HepG2 (cell line): ENCODE results near the gene TP53I3. TPM values are rescaled to one million over a fixed set of nuclear protein-coding genes. Genes with fewer than 3 reads are reported as not detected.

ENCODE experiments used
- FIP1L1 ChIP-seq: fragments of 200-400 bp; formaldehyde crosslinking; IDR thresholded peaks from 2 replicates; pipeline ENCODE4 v1.6.1; 2018; ENCODE audit warnings: low read depth, mild to moderate bottlenecking, low read length, moderate library complexity, borderline replicate concordance; ENCODE audit not compliant: insufficient read depth
- FOXK2 ChIP-seq: fragments of 450-650 bp; IDR thresholded peaks from 2 replicates; pipeline ENCODE4 v1.6.1; 2016
- HIVEP1 ChIP-seq: sonication (generic); formaldehyde crosslinking; IDR thresholded peaks from 2 replicates; pipeline ENCODE4 v1.4.0; 2020; ENCODE audit warnings: mild to moderate bottlenecking, missing genetic modification reagents
- HOXA9 ChIP-seq: sonication (generic); formaldehyde crosslinking; IDR thresholded peaks from 2 replicates; pipeline ENCODE4 v1.8.1; 2022; ENCODE audit warnings: missing genetic modification reagents, mild to moderate bottlenecking, moderate library complexity, borderline replicate concordance
- KDM1A ChIP-seq: IDR thresholded peaks from 2 replicates; pipeline ENCODE4 v1.6.1; 2016; ENCODE audit warnings: missing compliant biosample characterization
- MAF1 ChIP-seq: sonication (generic); formaldehyde crosslinking; IDR thresholded peaks from 2 replicates; pipeline ENCODE4 v1.5.0; 2020; ENCODE audit warnings: missing genetic modification reagents, borderline replicate concordance
- PHF8 ChIP-seq: sonication (generic); formaldehyde crosslinking; IDR thresholded peaks from 2 replicates; pipeline ENCODE4 v1.5.0; 2020; ENCODE audit warnings: missing genetic modification reagents
- PPARG ChIP-seq: conservative IDR thresholded peaks from 2 replicates; pipeline ENCODE4 v1.6.1; 2016; ENCODE audit warnings: missing biosample characterization, missing genetic modification reagents
- RCOR2 ChIP-seq: IDR thresholded peaks from 2 replicates; pipeline ENCODE4 v1.6.1; 2016; ENCODE audit warnings: missing biosample characterization, missing genetic modification reagents
- SMARCC2 ChIP-seq: fragments of 450-650 bp; IDR thresholded peaks from 2 replicates; pipeline ENCODE4 v1.6.1; 2017; ENCODE audit warnings: antibody characterized with exemption, mild to moderate bottlenecking
- STAG1 ChIP-seq: sonication (generic); formaldehyde crosslinking; IDR thresholded peaks from 2 replicates; pipeline ENCODE4 v1.4.0; 2020; ENCODE audit warnings: missing genetic modification reagents
- ZBTB7A ChIP-seq: sonication (generic); formaldehyde crosslinking; IDR thresholded peaks from 2 replicates; pipeline ENCODE4 v1.8.0; 2022; ENCODE audit warnings: mild to moderate bottlenecking, missing genetic modification reagents
- ZFY ChIP-seq: sonication (generic); formaldehyde crosslinking; IDR thresholded peaks from 2 replicates; pipeline ENCODE4 v1.4.0; 2020; ENCODE audit warnings: missing genetic modification reagents
- ZNF224 ChIP-seq: sonication (generic); formaldehyde crosslinking; IDR thresholded peaks from 2 replicates; pipeline ENCODE4 v1.5.0; 2020; ENCODE audit warnings: mild to moderate bottlenecking, missing genetic modification reagents
- ZNF256 ChIP-seq: sonication (generic); formaldehyde crosslinking; conservative IDR thresholded peaks from 2 replicates; pipeline ENCODE4 v1.4.0; 2020; ENCODE audit warnings: missing genetic modification reagents
- ZNF430 ChIP-seq: sonication (generic); formaldehyde crosslinking; IDR thresholded peaks from 2 replicates; pipeline ENCODE4 v1.9.0; 2021; ENCODE audit warnings: mild to moderate bottlenecking, missing genetic modification reagents
- ZNF484 ChIP-seq: sonication (generic); formaldehyde crosslinking; IDR thresholded peaks from 2 replicates; pipeline ENCODE4 v1.5.1; 2020; ENCODE audit warnings: mild to moderate bottlenecking, low read depth, missing genetic modification reagents, borderline replicate concordance
- ZNF572 ChIP-seq: sonication (generic); formaldehyde crosslinking; IDR thresholded peaks from 2 replicates; pipeline ENCODE4 v1.5.1; 2020; ENCODE audit warnings: mild to moderate bottlenecking, missing genetic modification reagents
- ZNF75D ChIP-seq: sonication (generic); formaldehyde crosslinking; IDR thresholded peaks from 2 replicates; pipeline ENCODE4 v1.8.1; 2023; ENCODE audit warnings: missing genetic modification reagents, mild to moderate bottlenecking, borderline replicate concordance
- ZNF792 ChIP-seq: IDR thresholded peaks from 2 replicates; pipeline ENCODE4 v1.6.1; 2016
- polyA plus RNA-seq, 8 experiments: library from polyadenylated mRNA; depleted of rRNA in 3 of 8; stranded (reverse) in 7 of 8; unstranded in 1 of 8; fragments of >200 nt; fragmentation: Illumina TruSeq in 4 of 8; extraction: Trizol in 4 of 8; gene quantifications; 2 replicates each; pipeline versions ENCODE4 v1.2.1 to v1.2.3, GENCODE V29; 2011 to 2016; ENCODE audit warnings: low read depth in 4 of 8, missing spikeins in 1 of 8, mixed read lengths in 1 of 8; ENCODE audit not compliant: insufficient read depth in 1 of 8
- total RNA-seq, 5 experiments: library from RNA; depleted of rRNA; stranded (reverse); fragments of >200 nt; fragmentation: Illumina TruSeq; extraction: Trizol; gene quantifications; 2 replicates each; pipeline ENCODE4 v1.2.3, GENCODE V29; 2016; ENCODE audit warnings: low read depth in 1 of 5
- TF ChIP-seq, protein P1 (sequence below): sonication (generic); formaldehyde crosslinking; IDR thresholded peaks from 2 replicates; pipeline ENCODE4 v1.8.0; 2022; ENCODE audit warnings: missing genetic modification reagents, low read depth, mild to moderate bottlenecking, borderline replicate concordance
- TF ChIP-seq, protein P2 (sequence below): sonication (generic); formaldehyde crosslinking; IDR thresholded peaks from 2 replicates; pipeline ENCODE4 v1.4.0; 2020; ENCODE audit warnings: missing genetic modification reagents
- TF ChIP-seq, protein P3 (sequence below): sonication (generic); formaldehyde crosslinking; IDR thresholded peaks from 2 replicates; pipeline ENCODE4 v1.5.0; 2020; ENCODE audit warnings: missing genetic modification reagents
- TF ChIP-seq, protein P4 (sequence below): sonication (generic); formaldehyde crosslinking; IDR thresholded peaks from 2 replicates; pipeline ENCODE4 v1.5.0; 2020; ENCODE audit warnings: missing genetic modification reagents, mild to moderate bottlenecking, borderline replicate concordance

Gene TP53I3
- total and polyA plus RNA-seq, 2 of the 13 experiments (the other 11 are each of a cell fraction or from before 2014, with no cell fraction given) = 25.0 to 44.1 TPM

DNA sequence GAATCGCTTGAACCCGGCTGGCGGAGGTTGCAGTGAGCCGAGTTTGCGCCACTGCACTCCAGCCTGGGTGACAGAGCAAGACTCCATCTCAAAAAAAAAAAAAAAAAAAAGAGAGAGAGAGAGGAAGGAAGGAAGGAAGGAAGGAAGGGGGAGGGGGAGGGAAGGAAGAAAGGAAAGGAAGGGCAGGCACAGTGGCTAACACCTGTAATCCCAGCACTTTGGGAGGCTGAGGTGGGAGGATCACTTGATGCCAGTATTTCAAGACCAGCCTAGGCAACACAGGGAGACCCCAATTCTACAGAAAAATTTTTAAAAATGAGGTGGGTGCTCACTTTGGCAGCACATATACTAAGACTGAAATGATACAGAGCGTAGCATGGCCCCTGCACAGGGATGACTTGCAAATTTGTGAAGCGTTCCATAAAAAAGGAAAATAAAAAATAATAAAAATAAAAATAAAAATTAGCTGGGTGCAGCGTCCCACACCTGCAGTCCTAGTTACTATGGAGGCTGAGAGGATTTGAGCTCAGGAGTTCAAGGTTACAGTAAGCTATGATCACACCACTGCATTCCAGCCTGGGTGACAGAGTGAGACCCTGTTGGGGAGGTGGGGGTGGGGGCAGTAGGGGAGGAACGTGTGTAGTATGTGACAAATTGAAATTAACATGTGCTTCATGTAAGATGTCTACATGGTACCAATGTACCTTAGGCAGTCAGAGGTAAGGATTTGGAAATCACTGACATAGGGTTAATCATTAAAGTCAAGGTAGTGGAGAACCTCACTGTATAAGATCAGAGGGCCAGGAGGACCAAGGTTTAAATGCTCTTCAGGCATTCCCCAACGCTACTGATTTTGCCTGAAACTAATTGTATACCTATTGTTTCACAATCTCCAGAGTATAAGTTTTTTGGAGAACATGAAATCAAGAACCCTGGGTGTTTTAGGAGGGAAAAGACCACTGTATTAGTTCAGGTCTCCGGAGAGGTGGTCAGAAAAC, 38.8 kb downstream of the TP53I3 start (continued):
- TF ChIP-seq SMARCC2 = no peak
- TF ChIP-seq, protein P1, sequence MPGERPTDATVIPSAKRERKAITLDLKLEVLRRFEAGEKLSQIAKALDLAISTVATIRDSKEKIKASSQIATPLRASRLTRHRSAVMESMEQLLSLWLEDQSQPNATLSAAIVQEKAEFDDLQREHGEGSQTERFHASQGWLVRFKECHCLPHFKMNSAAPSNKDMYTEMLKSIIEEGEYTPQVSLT (CRISPR knock-in tag) = no peak
- no peak for TF ChIP-seq FIP1L1
- no peak for TF ChIP-seq MAF1 (CRISPR knock-in tag)
- no peak for TF ChIP-seq HOXA9 (CRISPR knock-in tag)
- no peak for TF ChIP-seq KDM1A (CRISPR knock-in tag)
- TF ChIP-seq ZNF75D (CRISPR knock-in tag) = no peak
- no peak for TF ChIP-seq PHF8 (CRISPR knock-in tag)
- TF ChIP-seq STAG1 (CRISPR knock-in tag) = no peak
- no peak for TF ChIP-seq ZBTB7A
- TF ChIP-seq, protein P2, sequence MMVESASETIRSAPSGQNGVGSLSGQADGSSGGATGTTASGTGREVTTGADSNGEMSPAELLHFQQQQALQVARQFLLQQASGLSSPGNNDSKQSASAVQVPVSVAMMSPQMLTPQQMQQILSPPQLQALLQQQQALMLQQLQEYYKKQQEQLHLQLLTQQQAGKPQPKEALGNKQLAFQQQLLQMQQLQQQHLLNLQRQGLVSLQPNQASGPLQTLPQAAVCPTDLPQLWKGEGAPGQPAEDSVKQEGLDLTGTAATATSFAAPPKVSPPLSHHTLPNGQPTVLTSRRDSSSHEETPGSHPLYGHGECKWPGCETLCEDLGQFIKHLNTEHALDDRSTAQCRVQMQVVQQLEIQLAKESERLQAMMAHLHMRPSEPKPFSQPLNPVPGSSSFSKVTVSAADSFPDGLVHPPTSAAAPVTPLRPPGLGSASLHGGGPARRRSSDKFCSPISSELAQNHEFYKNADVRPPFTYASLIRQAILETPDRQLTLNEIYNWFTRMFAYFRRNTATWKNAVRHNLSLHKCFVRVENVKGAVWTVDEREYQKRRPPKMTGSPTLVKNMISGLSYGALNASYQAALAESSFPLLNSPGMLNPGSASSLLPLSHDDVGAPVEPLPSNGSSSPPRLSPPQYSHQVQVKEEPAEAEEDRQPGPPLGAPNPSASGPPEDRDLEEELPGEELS (CRISPR knock-in tag) = no peak
- no peak for TF ChIP-seq ZNF484 (CRISPR knock-in tag)
- 0 out of 2 replicates have a peak, but pooled peaks have one; percentile 32 for TF ChIP-seq ZNF792 (CRISPR knock-in tag)
- TF ChIP-seq, protein P3, sequence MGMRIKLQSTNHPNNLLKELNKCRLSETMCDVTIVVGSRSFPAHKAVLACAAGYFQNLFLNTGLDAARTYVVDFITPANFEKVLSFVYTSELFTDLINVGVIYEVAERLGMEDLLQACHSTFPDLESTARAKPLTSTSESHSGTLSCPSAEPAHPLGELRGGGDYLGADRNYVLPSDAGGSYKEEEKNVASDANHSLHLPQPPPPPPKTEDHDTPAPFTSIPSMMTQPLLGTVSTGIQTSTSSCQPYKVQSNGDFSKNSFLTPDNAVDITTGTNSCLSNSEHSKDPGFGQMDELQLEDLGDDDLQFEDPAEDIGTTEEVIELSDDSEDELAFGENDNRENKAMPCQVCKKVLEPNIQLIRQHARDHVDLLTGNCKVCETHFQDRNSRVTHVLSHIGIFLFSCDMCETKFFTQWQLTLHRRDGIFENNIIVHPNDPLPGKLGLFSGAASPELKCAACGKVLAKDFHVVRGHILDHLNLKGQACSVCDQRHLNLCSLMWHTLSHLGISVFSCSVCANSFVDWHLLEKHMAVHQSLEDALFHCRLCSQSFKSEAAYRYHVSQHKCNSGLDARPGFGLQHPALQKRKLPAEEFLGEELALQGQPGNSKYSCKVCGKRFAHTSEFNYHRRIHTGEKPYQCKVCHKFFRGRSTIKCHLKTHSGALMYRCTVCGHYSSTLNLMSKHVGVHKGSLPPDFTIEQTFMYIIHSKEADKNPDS (CRISPR knock-in tag) = no peak
- TF ChIP-seq ZNF224 (CRISPR knock-in tag) = no peak
- no peak for TF ChIP-seq HIVEP1
- TF ChIP-seq FOXK2 = 0 out of 2 replicates have a peak, but pooled peaks have one; percentile 6
- no peak for TF ChIP-seq RCOR2 (CRISPR knock-in tag)
- TF ChIP-seq ZNF430 (CRISPR knock-in tag) = no peak
- no peak for TF ChIP-seq ZFY (CRISPR knock-in tag)
- TF ChIP-seq ZNF256 (CRISPR knock-in tag) = no peak
- TF ChIP-seq ZNF572 (CRISPR knock-in tag) = no peak
- TF ChIP-seq PPARG (CRISPR knock-in tag) = 0 out of 2 replicates have a peak, but pooled peaks have one; percentile 42
- TF ChIP-seq, protein P4, sequence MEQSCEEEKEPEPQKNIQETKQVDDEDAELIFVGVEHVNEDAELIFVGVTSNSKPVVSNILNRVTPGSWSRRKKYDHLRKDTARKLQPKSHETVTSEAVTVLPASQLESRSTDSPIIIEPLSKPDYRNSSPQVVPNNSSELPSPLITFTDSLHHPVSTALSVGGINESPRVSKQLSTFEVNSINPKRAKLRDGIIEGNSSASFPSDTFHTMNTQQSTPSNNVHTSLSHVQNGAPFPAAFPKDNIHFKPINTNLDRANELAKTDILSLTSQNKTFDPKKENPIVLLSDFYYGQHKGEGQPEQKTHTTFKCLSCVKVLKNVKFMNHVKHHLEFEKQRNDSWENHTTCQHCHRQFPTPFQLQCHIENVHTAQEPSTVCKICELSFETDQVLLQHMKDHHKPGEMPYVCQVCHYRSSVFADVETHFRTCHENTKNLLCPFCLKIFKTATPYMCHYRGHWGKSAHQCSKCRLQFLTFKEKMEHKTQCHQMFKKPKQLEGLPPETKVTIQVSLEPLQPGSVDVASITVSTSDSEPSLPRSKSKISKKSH = no peak
